HEK293 (cell line): Measurements from ENCODE around the gene ICOSLG.

Experiments
- CTCF ChIP-seq: fragments of 450-650 bp; formaldehyde crosslinking; IDR thresholded peaks from 2 replicates; pipeline ENCODE4 v1.5.1; 2016; ENCODE audit warnings: missing biosample characterization, missing genetic modification characterization
- ZBTB11 ChIP-seq: fragments of 450-650 bp; formaldehyde crosslinking; conservative IDR thresholded peaks from 2 replicates; pipeline ENCODE4 v1.5.1; 2016; ENCODE audit warnings: low read depth, missing biosample characterization, missing genetic modification characterization
- ZNF449 ChIP-seq: fragments of 450-650 bp; formaldehyde crosslinking; IDR thresholded peaks from 2 replicates; pipeline ENCODE4 v1.5.1; 2017; ENCODE audit warnings: missing biosample characterization, mild to moderate bottlenecking, missing genetic modification characterization, moderate library complexity
- ZNF645 ChIP-seq: fragments of 450-650 bp; formaldehyde crosslinking; IDR thresholded peaks from 2 replicates; pipeline ENCODE4; 2016; ENCODE audit warnings: missing biosample characterization, missing genetic modification characterization

GRCh38 chr21:44263768-44264167, 23.0 kb upstream of the ICOSLG start:
- TF ChIP-seq CTCF (tag by site-specific recombination), result no peak
- no peak for TF ChIP-seq ZBTB11 (tag by site-specific recombination)
- TF ChIP-seq ZNF449 (tag by site-specific recombination), result no peak
- no peak for TF ChIP-seq ZNF645 (tag by site-specific recombination)
